Measurements from ENCODE around the gene PID1. TPM values are rescaled to one million over a fixed set of nuclear protein-coding genes. Genes with fewer than 3 reads are reported as not detected.

Gene PID1
- total and polyA plus RNA-seq, 2 donors (not counting 1 experiment from before 2014, with no cell fraction given), result 0.10 TPM; not detected in 1

DNA sequence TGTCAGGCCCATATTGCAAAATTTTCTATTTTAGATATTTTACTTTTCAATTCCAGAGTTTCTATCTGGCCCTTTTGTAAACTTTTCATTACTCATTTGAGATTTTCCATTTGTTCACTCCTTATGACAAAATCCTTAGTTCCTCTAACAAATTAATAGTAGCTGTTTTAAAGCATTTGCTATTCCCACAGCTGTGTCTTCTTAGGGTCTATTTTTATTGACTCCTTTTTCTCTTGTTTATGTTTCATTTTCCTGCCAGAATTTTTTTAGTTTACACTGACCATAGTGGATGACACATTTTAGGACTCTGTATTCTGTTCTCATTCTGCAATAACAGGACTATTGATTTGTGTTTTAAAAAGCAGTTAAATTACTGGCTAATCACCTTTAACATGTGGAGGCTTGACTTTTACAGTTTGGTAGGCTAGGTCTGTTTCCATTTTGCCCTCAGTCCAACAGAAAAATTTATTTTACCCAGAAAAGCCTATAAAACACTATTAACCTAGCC is 30.0 kb downstream of the PID1 start:
- no peak for ATAC-seq (ENCODE audit: low read depth)
- H3K4me1 ChIP-seq (ENCODE audit: control insufficient read depth in 2 of 2, insufficient read depth in 2 of 2, low read length in 2 of 2), result no peaks in the 10 kb centered on the region
- no peaks in the 10 kb centered on the region for H3K36me3 ChIP-seq (replicated peaks in 1 of 2; ENCODE audit: control extremely low read depth in 1 of 2, control insufficient read depth in 1 of 2, extremely low read depth in 1 of 2, insufficient read depth in 2 of 2, low read length in 1 of 2)
- no peak overlapping the region for H3K27ac Mint-ChIP-seq
- no peak overlapping the region for H2AFZ ChIP-seq (ENCODE audit: insufficient read depth, low read depth, low read length, poor library complexity, severe bottlenecking)
- H3K79me2 ChIP-seq (ENCODE audit: control insufficient read depth, insufficient read depth, low read length), result no peaks in the 10 kb centered on the region
- DNase-seq, result no peak
- no peak overlapping the region for H3K4me3 Mint-ChIP-seq
- intact Hi-C loops (cut with micrococcal nuclease), result no loop called here
- TF ChIP-seq, protein P1, sequence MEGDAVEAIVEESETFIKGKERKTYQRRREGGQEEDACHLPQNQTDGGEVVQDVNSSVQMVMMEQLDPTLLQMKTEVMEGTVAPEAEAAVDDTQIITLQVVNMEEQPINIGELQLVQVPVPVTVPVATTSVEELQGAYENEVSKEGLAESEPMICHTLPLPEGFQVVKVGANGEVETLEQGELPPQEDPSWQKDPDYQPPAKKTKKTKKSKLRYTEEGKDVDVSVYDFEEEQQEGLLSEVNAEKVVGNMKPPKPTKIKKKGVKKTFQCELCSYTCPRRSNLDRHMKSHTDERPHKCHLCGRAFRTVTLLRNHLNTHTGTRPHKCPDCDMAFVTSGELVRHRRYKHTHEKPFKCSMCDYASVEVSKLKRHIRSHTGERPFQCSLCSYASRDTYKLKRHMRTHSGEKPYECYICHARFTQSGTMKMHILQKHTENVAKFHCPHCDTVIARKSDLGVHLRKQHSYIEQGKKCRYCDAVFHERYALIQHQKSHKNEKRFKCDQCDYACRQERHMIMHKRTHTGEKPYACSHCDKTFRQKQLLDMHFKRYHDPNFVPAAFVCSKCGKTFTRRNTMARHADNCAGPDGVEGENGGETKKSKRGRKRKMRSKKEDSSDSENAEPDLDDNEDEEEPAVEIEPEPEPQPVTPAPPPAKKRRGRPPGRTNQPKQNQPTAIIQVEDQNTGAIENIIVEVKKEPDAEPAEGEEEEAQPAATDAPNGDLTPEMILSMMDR (IDR thresholded peaks at IDR 0.05), result no peak
- no peak for TF ChIP-seq EZH2 (IDR thresholded peaks at IDR 0.05; ENCODE audit: borderline replicate concordance, insufficient read depth, low read depth, low read length, poor library complexity, severe bottlenecking)
- H3K27me3 ChIP-seq (replicated peaks in 1 of 4; ENCODE audit: control extremely low read depth in 1 of 4, control insufficient read depth in 3 of 4, insufficient read depth in 4 of 4, low read length in 3 of 4), result no peaks in the 10 kb centered on the region
- H3K4me1 Mint-ChIP-seq, result no peaks in the 10 kb centered on the region
- no peak overlapping the region for H3K27ac ChIP-seq (ENCODE audit: low read length in 2 of 2)
- CTCF ChIA-PET, result no interaction called here
- no peaks in the 10 kb centered on the region for H4K20me1 ChIP-seq (ENCODE audit: control insufficient read depth, insufficient read depth, low read length, poor library complexity, severe bottlenecking)
- peaks cover 0 to 5% (median 0%) of the 10 kb centered on the region in 3 donors for H3K9me3 ChIP-seq (ENCODE audit: control extremely low read depth in 1 of 3, control insufficient read depth in 2 of 3, insufficient read depth in 1 of 3, low read length in 2 of 3)
- H3K27me3 Mint-ChIP-seq, result no peaks in the 10 kb centered on the region
- POLR2A ChIA-PET, result no interaction called here
- H3K9me3 Mint-ChIP-seq (ENCODE audit: insufficient read depth), result peaks cover 15% of the 10 kb centered on the region
- H3K4me3 ChIP-seq (ENCODE audit: control extremely low read depth in 1 of 5, extremely low read depth in 1 of 5, insufficient read depth in 1 of 5, low read depth in 2 of 5, low read length in 4 of 5), result no peak overlapping the region
- H3K9ac ChIP-seq (ENCODE audit: low read length), result no peak overlapping the region
- H3K4me2 ChIP-seq (replicated peaks; ENCODE audit: low read depth, low read length, poor library complexity, severe bottlenecking), result no peak overlapping the region

DNA sequence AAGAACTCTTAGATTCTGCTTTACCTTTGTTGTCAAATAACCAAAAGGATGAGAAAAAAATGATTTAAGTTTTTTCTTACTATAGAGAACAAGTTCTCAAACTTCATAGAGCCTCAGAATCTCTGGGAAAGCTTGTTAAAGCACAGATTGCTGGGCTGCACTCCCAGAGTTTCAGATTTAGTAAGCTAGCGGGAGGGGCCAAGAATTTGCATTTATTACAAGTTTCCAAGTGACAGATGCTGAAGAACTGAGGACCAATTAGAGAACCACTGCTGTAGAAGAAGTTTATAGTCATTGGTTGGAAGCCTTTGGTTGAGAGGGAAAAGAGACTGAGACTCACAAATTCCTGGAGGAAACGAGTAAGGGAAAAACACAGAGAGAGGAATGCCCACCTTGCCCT is 32.1 kb downstream of the PID1 start:
- POLR2A ChIA-PET, result no interaction called here
- Mint-ChIP-seq H3K4me3 (no peak overlapping the region), H3K27ac (no peak overlapping the region), H3K4me1 (no peaks in the 10 kb centered on the region), H3K27me3 (no peaks in the 10 kb centered on the region), H3K9me3 (ENCODE audit: insufficient read depth) (peaks cover 15% of the 10 kb centered on the region)
- H3K79me2 ChIP-seq (ENCODE audit: control insufficient read depth, insufficient read depth, low read length), result no peaks in the 10 kb centered on the region
- ATAC-seq (ENCODE audit: low read depth) (no peak), DNase-seq (no peak)
- CTCF ChIA-PET, result no interaction called here
- 0% methylated on average over 1 of the region's 2 CpGs for WGBS (ENCODE audit: insufficient coverage)
- H3K9me3 ChIP-seq (ENCODE audit: control extremely low read depth in 1 of 3, control insufficient read depth in 2 of 3, insufficient read depth in 1 of 3, low read length in 2 of 3), result peaks cover 0 to 5% (median 4%) of the 10 kb centered on the region in 3 donors
- H3K27me3 ChIP-seq (replicated peaks in 1 of 4; ENCODE audit: control extremely low read depth in 1 of 4, control insufficient read depth in 3 of 4, insufficient read depth in 4 of 4, low read length in 3 of 4), result no peaks in the 10 kb centered on the region
- no peaks in the 10 kb centered on the region for H3K36me3 ChIP-seq (replicated peaks in 1 of 2; ENCODE audit: control extremely low read depth in 1 of 2, control insufficient read depth in 1 of 2, extremely low read depth in 1 of 2, insufficient read depth in 2 of 2, low read length in 1 of 2)
- H4K20me1 ChIP-seq (ENCODE audit: control insufficient read depth, insufficient read depth, low read length, poor library complexity, severe bottlenecking), result no peaks in the 10 kb centered on the region
- no peak overlapping the region for H3K4me2 ChIP-seq (replicated peaks; ENCODE audit: low read depth, low read length, poor library complexity, severe bottlenecking)
- intact Hi-C loops (cut with micrococcal nuclease), result no loop called here
- no peak overlapping the region for H2AFZ ChIP-seq (ENCODE audit: insufficient read depth, low read depth, low read length, poor library complexity, severe bottlenecking)
- H3K4me1 ChIP-seq (ENCODE audit: control insufficient read depth in 2 of 2, insufficient read depth in 2 of 2, low read length in 2 of 2), result no peaks in the 10 kb centered on the region
- H3K9ac ChIP-seq (ENCODE audit: low read length), result no peak overlapping the region
- TF ChIP-seq, protein P1 (IDR thresholded peaks at IDR 0.05), result no peak
- TF ChIP-seq EZH2 (IDR thresholded peaks at IDR 0.05; ENCODE audit: borderline replicate concordance, insufficient read depth, low read depth, low read length, poor library complexity, severe bottlenecking), result no peak
- H3K4me3 ChIP-seq (ENCODE audit: control extremely low read depth in 1 of 5, extremely low read depth in 1 of 5, insufficient read depth in 1 of 5, low read depth in 2 of 5, low read length in 4 of 5), result no peak overlapping the region
- H3K27ac ChIP-seq (ENCODE audit: low read length in 2 of 2), result no peak overlapping the region
